Cardiac fibroblast (primary cell): Measurements from ENCODE around the gene RTF2.

ENCODE experiments used
- DNase-seq, 2 donors: peaks; one replicate each; pipeline versions ENCODE4 v3.0.0 to v3.0.0-alpha.2; 2010; ENCODE audit warnings: low read depth in 2 of 2
- H3K4me3 ChIP-seq, 2 donors: replicated peaks in 1 of 2; 1 replicate in 1 of 2; 2 replicates in 1 of 2; pipeline ENCODE4 v1.5.1; 2011; ENCODE audit warnings: low read depth in 2 of 2, low read length in 2 of 2, mild to moderate bottlenecking in 2 of 2, moderate library complexity in 1 of 2
- CTCF ChIP-seq: IDR thresholded peaks from one replicate; pipeline ENCODE4 v1.5.1; 2011; ENCODE audit warnings: low read depth, mild to moderate bottlenecking, low read length, inconsistent platforms

The RTF2 gene

GRCh38 chr20:56423886-56424285 is 44.5 kb upstream of the RTF2 start:
- no peak for TF ChIP-seq CTCF
- DNase-seq: no peak
- no peak overlapping the region for H3K4me3 ChIP-seq

GRCh38 chr20:56424931-56425330 is 43.5 kb upstream of the RTF2 start:
- H3K4me3 ChIP-seq: no peak overlapping the region
- DNase-seq: no peak
- TF ChIP-seq CTCF: no peak

GRCh38 chr20:56426026-56426425 is 42.4 kb upstream of the RTF2 start:
- no peak for DNase-seq
- no peak for TF ChIP-seq CTCF
- no peak overlapping the region for H3K4me3 ChIP-seq

GRCh38 chr20:56426926-56427325 is 41.5 kb upstream of the RTF2 start:
- no peak overlapping the region for H3K4me3 ChIP-seq
- no peak for TF ChIP-seq CTCF
- no peak for DNase-seq

GRCh38 chr20:56427797-56428196 is 40.6 kb upstream of the RTF2 start:
- no peak for TF ChIP-seq CTCF
- DNase-seq: no peak

GRCh38 chr20:56428410-56428809 is 40.0 kb upstream of the RTF2 start:
- no peak overlapping the region for H3K4me3 ChIP-seq
- no peak for DNase-seq
- no peak for TF ChIP-seq CTCF

More at GRCh38 chr20:56427797-56428196, 40.6 kb upstream of the RTF2 start:
- no peak overlapping the region for H3K4me3 ChIP-seq

GRCh38 chr20:56428881-56429280 is 39.5 kb upstream of the RTF2 start:
- H3K4me3 ChIP-seq: no peak overlapping the region
- TF ChIP-seq CTCF: no peak
- DNase-seq: no peak
